Muscle layer of duodenum (tissue), 2 donors: ENCODE data around the gene RNASET2.

Experiments used
- H3K27ac ChIP-seq: one replicate; pipeline ENCODE4 v1.7.0; 2013; ENCODE audit warnings: mild to moderate bottlenecking, low read length
- H3K27me3 ChIP-seq: one replicate; pipeline ENCODE4 v1.7.0; 2013; ENCODE audit warnings: low read depth, mild to moderate bottlenecking, control low read depth, low read length
- H3K36me3 ChIP-seq, 2 donors: one replicate each; pipeline ENCODE4 v1.7.0; 2013; ENCODE audit warnings: low read length in 2 of 2, control low read depth in 1 of 2, mild to moderate bottlenecking in 1 of 2; ENCODE audit not compliant: insufficient read depth in 2 of 2, control insufficient read depth in 1 of 2
- H3K4me1 ChIP-seq, 2 donors: one replicate each; pipeline ENCODE4 v1.7.0; 2013; ENCODE audit warnings: low read length in 2 of 2, mild to moderate bottlenecking in 2 of 2, control low read depth in 1 of 2, moderate library complexity in 1 of 2; ENCODE audit not compliant: insufficient read depth in 2 of 2, control insufficient read depth in 1 of 2
- H3K4me3 ChIP-seq, 2 donors: one replicate each; pipeline ENCODE4 v1.7.0; 2013; ENCODE audit warnings: low read length in 2 of 2, low read depth in 1 of 2, mild to moderate bottlenecking in 1 of 2
- H3K9me3 ChIP-seq, 2 donors: one replicate each; pipeline ENCODE4 v1.7.0; 2013; ENCODE audit warnings: low read length in 2 of 2, control low read depth in 1 of 2, mild to moderate bottlenecking in 1 of 2; ENCODE audit not compliant: control insufficient read depth in 1 of 2
- donor health status: healthy.

Gene RNASET2

GRCh38 chr6:166932616-166933015 is 23.7 kb downstream of the RNASET2 start:
- H3K4me3 ChIP-seq: no peak overlapping the region
- H3K36me3 ChIP-seq: peaks cover 27 to 28% of the 10 kb centered on the region in 2 donors
- H3K27me3 ChIP-seq: no peaks in the 10 kb centered on the region
- H3K9me3 ChIP-seq: no peaks in the 10 kb centered on the region
- no peaks in the 10 kb centered on the region for H3K4me1 ChIP-seq
- H3K27ac ChIP-seq: no peak overlapping the region

DNA sequence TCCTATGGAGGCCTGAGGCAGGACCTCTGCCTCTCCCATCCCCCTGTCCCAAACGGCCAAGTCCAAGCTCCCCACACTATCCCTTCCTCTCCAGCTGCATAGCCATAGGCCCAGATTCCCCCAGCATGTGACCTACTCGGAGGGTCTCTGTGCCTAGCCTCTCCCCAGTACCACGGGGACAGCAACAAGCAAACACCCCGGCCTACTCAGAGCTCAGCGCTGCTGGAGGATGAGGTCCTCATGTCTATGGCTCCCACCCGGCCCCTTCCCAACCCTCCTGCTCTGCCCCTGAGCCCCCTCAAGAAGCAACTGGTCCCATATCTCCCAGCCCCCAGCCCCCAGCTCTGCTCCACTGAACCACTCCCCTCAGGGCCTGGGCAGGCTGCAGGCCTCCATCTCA is 24.2 kb downstream of the RNASET2 start:
- no peaks in the 10 kb centered on the region for H3K27me3 ChIP-seq
- H3K36me3 ChIP-seq: peaks cover 26 to 27% of the 10 kb centered on the region in 2 donors
- H3K9me3 ChIP-seq: no peaks in the 10 kb centered on the region
- no peaks in the 10 kb centered on the region for H3K4me1 ChIP-seq
- no peak overlapping the region for H3K4me3 ChIP-seq
- no peak overlapping the region for H3K27ac ChIP-seq

- no peaks in the 10 kb centered on the region for H3K9me3 ChIP-seq
- peaks cover 23 to 27% of the 10 kb centered on the region in 2 donors for H3K36me3 ChIP-seq
- H3K4me3 ChIP-seq: no peak overlapping the region
- no peak overlapping the region for H3K27ac ChIP-seq
- no peaks in the 10 kb centered on the region for H3K27me3 ChIP-seq
- no peaks in the 10 kb centered on the region for H3K4me1 ChIP-seq
Measured at GRCh38 chr6:166931426-166931970, 24.9 kb downstream of the RNASET2 start.

- H3K36me3 ChIP-seq: peaks cover 21 to 27% of the 10 kb centered on the region in 2 donors
Measured at GRCh38 chr6:166930354-166930891, 25.9 kb downstream of the RNASET2 start.

DNA sequence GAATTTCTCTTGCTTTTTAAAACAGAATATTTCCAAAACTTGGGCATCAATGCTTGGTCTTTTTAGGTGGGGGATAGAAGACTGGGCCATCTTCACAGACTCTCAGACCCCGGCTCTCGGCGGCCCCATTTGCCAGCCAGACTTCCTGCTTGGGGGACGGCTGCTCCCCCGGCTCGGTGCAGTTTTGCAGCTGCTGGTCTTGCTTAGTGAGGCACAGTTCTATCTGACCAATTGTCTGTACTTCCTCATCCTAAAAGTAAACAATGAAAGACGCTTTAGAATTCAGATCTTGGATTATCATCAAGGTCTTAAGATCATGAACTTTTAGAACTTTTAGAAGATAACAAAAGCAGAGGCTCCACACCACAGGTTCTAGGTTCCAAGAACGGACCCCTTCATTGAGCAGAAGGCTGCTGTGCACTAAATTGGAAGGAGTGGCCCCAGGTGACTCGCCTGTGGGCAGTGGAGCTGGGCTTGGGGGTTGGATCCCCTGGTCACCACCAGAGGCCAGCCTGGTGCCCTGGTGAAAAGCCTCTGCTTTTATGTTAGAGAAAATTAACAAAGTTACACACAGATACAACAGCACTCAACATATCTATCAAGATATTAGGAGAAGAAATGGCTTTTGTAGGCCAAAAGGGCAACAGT is 26.7 kb downstream of the RNASET2 start:
- no peaks in the 10 kb centered on the region for H3K4me1 ChIP-seq
- H3K36me3 ChIP-seq: peaks cover 21 to 24% of the 10 kb centered on the region in 2 donors
- no peaks in the 10 kb centered on the region for H3K27me3 ChIP-seq
- no peak overlapping the region for H3K27ac ChIP-seq
- no peak overlapping the region for H3K4me3 ChIP-seq
- H3K9me3 ChIP-seq: no peaks in the 10 kb centered on the region

More at GRCh38 chr6:166930354-166930891, 25.9 kb downstream of the RNASET2 start:
- Histone ChIP-seq H3K4me1 (no peaks in the 10 kb centered on the region), H3K4me3 (no peak overlapping the region), H3K9me3 (no peaks in the 10 kb centered on the region), H3K27me3 (no peaks in the 10 kb centered on the region), H3K27ac (no peak overlapping the region)

DNA sequence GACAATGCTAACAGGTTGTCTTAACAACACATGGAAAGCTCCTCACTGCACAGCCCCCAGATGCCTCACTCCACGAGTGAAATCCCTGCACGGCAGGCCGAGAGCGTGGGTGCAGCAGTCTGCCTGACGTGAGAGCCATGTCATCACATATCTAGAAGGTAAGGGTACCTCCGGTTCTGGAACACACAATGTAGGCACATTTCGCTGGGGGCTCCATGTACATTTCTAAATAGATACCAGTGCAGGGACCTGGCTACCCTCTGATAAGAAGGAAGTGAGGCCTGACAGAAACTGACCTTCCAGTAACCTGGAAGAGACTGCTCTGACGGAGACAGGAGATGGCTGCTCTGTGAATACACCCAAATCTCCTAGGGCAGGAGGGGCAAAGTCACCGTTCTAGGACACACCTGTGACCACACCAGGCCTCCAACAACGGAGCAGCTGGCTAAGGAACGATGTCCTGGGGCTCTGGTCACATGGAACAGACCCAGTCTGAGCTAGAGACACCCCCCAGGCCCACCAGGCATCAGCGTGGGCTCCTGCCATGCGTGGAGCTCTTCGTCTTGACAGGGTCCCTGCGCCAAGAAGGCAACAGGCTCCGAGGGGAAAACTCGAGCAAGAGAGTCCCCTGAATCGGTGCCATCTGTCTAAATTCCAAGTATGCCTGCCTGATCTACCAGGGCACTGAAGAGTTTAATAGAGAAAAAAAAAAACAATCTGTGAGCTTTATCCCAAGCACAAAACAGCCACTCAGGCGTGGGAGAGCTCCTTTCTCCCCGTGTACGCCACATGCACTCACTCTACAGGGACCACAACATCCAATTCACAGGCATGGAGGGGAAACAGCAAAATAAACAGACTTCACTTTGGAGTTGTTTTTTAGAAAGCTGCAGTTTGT is 27.5 kb downstream of the RNASET2 start:
- Histone ChIP-seq H3K36me3 (peaks cover 18 to 21% of the 10 kb centered on the region in 2 donors), H3K4me3 (no peak overlapping the region), H3K27ac (no peak overlapping the region), H3K27me3 (no peaks in the 10 kb centered on the region), H3K4me1 (no peaks in the 10 kb centered on the region), H3K9me3 (no peaks in the 10 kb centered on the region)

- H3K4me1 ChIP-seq: no peaks in the 10 kb centered on the region
- no peak overlapping the region for H3K27ac ChIP-seq
- H3K4me3 ChIP-seq: no peak overlapping the region
- no peaks in the 10 kb centered on the region for H3K9me3 ChIP-seq
- H3K27me3 ChIP-seq: no peaks in the 10 kb centered on the region
- H3K36me3 ChIP-seq: peaks cover 15 to 21% of the 10 kb centered on the region in 2 donors
Measured at GRCh38 chr6:166927935-166928643, 28.3 kb downstream of the RNASET2 start.

DNA sequence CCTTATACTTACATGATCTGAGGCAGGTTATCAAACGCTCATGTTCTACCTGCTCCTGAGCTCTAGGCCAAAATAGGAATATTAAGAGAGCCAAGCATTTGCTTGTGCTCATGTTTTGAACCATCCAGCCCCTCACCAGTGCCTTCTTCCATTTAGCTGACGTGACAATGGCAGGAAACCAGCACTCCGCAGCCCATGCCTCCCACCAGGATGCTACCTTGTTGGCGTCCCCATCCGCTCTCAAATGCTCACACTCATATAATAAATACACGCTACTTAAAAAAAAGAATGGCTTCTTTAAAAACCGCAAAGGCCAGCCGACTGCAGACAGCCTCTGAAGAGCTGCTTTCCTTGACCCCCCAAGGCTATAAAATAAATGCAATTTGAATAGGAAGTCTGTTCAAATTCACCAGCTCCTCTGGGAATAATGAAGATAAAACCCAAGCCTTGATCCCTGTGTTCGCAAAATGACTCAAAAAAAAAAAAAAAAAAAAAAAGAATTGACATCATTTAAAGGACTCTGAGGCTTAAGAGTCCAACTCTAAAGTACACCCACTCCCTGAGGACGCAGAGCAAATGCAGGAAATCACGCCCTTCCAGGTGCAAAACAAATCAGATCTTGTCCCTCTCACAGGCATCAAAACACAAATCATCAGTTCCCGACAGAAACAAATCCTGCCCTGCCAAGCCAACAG is 29.0 kb downstream of the RNASET2 start:
- no peaks in the 10 kb centered on the region for H3K27me3 ChIP-seq
- no peak overlapping the region for H3K27ac ChIP-seq
- H3K4me1 ChIP-seq: no peaks in the 10 kb centered on the region
- H3K36me3 ChIP-seq: peaks cover 8 to 15% of the 10 kb centered on the region in 2 donors
- H3K9me3 ChIP-seq: no peaks in the 10 kb centered on the region
- no peak overlapping the region for H3K4me3 ChIP-seq

DNA sequence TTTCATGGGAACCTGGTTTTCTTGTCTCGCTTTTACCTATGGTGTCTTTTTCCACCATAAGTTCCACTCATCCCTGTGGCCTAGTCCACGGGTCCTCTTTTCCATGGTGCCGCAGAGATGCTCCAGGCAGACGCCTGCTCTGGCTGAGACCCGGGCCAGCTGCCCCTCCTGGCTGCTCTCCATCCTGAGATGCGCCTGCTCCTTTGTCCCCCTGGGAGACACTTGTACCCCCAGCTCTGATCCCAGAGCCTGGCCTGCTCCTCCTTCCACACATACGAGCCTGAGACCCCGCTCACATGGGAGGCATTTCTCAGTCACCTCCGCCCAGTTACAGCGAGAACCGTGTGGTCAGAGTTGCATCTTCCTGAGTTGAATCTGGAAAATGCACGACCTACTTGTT is 29.6 kb downstream of the RNASET2 start:
- H3K4me1 ChIP-seq: no peaks in the 10 kb centered on the region
- no peak overlapping the region for H3K27ac ChIP-seq
- no peaks in the 10 kb centered on the region for H3K9me3 ChIP-seq
- H3K36me3 ChIP-seq: peaks cover 8 to 11% of the 10 kb centered on the region in 2 donors
- H3K27me3 ChIP-seq: no peaks in the 10 kb centered on the region
- H3K4me3 ChIP-seq: no peak overlapping the region

- H3K27ac ChIP-seq: no peak overlapping the region
- H3K4me3 ChIP-seq: no peak overlapping the region
- no peaks in the 10 kb centered on the region for H3K27me3 ChIP-seq
- H3K9me3 ChIP-seq: no peaks in the 10 kb centered on the region
- no peaks in the 10 kb centered on the region for H3K4me1 ChIP-seq
- H3K36me3 ChIP-seq: peaks cover 8 to 11% of the 10 kb centered on the region in 2 donors
Measured at GRCh38 chr6:166925141-166925996, 31.0 kb downstream of the RNASET2 start.
